Stimulated activated CD8-positive, alpha-beta memory T cell treated with anti-CD3 and anti-CD28 coated beads, Interleukin-15, amount 100 ng/mL, for 4 hours (primary cell): ENCODE results near the gene PLCB2.

Source experiments
- DNase-seq, 2 donors: peaks; one replicate each; pipeline ENCODE4 v3.0.0-alpha.2; 2020; ENCODE audit warnings: low read depth in 2 of 2

Gene PLCB2

DNA sequence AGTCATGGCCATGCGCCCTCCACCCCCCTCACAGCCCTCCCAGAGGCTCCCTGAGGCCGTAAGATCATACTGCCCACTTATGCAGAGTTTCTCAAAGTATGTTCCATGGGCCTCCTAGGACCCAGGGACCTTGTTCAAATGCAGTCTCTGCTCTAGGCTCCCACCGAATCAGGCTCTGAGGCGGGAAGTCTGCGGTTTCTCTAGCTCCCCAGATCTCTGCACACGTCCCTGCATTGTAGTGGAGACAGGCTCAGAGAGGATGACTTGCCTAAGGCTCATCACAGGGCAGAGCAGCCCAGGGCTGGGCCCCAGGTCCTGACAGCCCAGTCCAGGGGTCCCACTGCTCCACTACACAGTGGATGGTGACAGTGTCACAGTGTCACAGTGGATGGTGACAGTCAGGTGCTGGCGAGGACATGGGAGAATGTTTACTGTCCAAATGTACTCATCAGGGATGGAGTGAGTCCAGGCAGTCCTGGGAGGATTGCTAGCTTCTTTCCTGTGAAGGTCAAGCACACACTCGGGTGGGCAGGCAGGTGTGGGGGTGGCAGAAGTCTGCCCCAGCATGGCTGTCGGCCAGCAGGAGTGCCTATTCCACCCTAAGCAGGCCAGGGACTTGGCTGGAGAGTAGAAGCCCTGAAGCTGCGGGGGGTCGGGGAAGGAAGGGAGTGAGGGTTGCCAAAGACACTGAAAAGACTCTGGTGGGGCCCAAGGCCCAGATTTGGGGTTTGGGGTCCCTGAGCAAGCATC is 37.3 kb downstream of the PLCB2 start:
- DNase-seq, result no peak

DNA sequence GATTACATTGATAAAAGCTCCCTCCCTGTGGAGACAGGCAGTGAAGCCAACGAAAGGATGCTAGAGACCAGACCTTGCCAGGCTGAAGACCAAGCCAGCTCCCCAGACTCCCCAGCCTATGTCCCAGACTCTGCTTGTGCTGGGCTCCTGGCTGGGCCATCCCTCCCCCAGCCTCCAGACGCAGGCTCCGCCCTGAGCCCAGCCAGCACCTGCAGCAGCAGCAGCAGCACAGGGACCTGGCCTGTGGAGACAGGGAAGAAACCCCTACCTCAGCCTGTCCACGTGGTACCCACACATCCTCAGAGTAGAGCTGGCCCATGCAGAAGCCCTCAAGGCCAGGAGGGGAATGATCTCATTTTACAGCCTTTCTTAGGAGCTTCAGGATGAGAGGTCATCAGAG is 38.1 kb downstream of the PLCB2 start:
- DNase-seq, result no peak

DNA sequence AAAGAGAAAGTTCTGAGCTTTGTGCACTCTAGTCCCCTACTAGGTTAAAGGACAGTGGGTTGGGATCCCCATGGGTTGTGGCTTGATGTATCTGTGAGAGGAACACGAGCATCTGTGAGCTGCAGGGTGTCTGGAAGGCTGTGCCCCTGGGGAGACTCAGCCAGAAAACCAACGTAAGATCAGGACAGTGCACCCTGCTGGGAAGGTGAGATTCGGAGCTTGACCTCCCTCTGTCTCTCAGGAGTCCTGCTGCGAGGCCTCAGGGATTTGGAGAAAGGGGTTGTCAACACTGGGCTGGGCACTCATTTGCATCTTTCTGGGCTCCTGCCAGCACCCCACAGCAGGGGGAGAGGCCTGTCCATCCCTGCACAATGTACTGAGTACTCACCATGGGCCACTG is 40.1 kb downstream of the PLCB2 start:
- DNase-seq, result no peak

DNA sequence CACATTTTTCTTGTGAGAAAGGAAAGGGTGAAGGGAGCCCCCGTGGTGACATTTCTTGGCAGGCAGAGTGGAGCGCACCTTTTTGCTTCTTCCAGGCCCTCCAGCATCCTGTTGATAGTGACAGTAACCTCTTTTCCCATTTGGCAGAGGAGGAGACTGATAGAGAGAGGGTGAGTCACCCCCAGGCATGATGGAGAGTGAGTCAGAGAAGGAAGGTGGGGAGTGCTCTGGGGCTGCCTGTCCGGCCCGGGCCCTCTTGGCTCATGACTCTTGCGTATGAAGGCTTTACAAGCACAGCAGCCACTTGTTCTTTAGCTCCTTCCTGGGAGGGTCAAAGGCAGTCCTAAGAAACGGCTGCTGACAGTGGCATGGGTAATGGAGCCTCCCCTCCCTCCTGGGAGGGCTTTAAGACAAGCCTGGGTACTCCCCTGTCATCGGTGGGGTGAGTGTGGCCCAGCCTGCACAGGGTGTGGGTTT is 40.9 kb downstream of the PLCB2 start:
- no peak for DNase-seq

DNA sequence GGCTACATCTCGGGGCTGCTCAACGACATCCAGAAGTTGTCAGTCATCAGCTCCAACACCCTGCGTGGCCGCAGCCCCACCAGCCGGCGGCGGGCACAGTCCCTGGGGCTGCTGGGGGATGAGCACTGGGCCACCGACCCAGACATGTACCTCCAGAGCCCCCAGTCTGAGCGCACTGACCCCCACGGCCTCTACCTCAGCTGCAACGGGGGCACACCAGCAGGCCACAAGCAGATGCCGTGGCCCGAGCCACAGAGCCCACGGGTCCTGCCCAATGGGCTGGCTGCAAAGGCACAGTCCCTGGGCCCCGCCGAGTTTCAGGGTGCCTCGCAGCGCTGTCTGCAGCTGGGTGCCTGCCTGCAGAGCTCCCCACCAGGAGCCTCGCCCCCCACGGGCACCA is 41.9 kb downstream of the PLCB2 start:
- no peak for DNase-seq

DNA sequence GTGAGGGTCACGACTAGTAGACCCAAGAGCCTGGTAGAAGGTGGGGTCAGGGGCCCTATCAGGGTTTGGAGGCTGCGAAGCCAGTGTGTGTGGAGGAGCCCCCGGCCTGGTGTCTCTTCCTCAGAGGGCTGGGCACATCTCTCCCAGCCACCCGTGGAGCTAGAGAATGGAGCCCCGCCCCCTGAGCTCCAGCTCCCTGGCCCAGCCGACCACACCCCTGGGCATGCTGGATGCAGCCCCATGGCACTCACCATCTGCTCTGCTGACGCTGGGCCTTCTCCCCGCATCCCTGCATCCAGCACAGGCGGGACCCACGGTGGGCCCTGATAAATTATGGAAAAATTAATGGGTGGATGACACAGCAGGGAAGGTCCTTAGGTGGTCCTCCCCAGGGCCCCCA is 42.4 kb downstream of the PLCB2 start:
- DNase-seq, result no peak

DNA sequence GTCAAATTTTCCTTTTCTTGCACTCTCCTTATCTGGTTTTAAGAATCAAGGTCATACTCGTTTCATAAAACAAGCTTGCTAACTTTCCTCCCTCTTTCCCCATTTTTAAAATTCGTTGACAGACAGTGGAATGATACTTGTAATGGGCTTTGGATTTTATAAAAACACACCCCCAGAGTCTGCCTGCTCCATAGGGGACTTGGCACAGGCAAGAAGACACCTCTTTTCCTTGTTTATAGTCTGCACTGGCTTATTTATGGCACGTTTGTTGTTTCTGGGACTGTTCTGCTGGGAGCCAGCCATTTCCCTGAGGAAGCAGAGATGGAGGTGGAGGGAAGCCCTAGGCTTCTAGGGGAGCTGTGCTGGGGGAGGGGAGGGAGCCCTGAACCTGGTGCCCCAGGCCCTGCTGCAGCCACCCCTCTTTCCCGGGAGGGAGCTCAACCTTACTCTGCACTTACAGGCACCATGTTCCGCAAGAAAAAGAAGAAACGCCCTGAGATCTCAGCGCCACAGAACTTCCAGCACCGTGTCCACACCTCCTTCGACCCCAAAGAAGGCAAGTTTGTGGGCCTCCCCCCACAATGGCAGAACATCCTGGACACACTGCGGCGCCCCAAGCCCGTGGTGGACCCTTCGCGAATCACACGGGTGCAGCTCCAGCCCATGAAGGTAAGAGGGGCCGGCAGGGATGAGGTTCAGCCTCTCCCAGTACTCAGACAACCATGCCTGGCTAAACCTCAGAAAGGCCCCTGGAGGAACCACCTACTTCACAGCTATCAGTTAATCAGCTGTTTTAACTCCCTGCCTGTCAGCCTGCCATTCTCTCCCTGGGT is 43.2 kb downstream of the PLCB2 start:
- DNase-seq, result no peak

DNA sequence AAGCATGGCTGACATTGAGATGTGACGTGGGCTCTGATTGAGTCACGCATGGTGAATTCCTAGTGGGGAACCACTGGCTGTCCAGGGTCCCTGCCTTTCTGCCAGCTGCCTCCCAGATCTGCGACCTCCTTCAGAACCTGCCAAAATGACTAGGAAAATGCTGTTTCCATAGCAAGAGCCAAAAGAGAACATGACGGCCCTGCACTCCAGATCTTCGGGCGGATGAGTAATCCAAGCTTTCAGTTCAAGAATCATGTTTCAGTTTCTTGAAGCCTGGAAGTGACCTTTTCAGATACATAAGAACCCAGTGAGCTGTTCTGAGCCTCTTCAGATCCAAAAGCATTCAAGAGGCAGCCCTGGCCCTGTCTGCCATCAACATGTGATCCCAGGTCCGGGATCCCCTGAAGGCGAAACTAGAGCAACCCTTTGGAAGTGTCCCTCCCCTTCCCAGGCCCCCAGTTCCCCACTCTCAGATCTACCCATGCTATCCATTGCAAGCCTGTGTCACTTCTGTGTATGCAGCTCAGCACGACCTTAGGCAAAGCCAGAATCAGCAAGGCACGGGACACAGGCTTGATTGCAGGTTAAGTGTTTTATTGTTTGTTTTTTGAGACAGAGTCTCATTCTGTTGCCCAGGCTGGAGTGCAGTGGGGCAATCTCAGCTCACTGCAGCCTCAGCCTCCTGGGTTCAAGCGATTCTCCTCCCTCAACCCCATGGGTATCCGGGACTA is 44.5 kb downstream of the PLCB2 start:
- DNase-seq, result no peak

DNA sequence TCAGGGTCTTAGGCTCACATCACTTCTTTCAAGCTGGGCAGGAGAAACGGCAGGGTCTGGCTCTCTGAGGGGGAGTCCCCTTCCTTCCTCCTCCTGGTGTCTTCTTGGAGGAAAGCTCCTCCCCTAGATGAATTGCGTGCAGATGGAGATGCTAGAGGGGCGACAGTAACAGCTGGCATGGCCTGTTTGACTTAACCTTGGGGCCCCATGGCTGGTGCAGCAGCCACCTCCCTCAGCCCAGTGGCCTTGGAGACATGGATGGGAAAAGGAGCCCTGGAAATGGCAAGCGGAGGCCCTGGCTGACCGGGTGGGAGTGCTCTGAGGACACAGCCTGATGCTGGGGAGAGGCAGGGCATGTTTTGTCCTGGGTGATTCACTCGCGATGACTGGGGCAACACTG is 48.7 kb downstream of the PLCB2 start:
- DNase-seq, result no peak

DNA sequence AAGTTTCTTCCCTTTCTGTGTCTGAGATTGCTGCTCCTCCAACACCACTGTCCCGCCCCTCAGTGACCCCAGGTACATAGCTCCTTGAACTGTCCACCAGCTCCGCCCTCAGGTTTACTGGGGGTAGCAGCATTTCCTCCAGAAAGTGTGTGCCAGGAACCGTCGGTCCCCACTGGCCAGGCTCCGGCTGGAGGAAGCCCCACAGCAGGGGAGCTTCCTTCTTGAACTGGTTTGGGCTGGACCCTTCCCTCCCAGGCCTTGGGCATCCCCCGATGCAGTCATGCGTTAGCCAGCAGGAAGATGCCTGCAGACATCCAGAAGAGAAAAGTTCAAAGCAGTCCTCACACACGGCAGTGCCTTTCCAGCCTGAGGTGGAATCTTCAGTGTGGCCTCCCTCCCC is 49.2 kb downstream of the PLCB2 start:
- DNase-seq, result no peak

DNA sequence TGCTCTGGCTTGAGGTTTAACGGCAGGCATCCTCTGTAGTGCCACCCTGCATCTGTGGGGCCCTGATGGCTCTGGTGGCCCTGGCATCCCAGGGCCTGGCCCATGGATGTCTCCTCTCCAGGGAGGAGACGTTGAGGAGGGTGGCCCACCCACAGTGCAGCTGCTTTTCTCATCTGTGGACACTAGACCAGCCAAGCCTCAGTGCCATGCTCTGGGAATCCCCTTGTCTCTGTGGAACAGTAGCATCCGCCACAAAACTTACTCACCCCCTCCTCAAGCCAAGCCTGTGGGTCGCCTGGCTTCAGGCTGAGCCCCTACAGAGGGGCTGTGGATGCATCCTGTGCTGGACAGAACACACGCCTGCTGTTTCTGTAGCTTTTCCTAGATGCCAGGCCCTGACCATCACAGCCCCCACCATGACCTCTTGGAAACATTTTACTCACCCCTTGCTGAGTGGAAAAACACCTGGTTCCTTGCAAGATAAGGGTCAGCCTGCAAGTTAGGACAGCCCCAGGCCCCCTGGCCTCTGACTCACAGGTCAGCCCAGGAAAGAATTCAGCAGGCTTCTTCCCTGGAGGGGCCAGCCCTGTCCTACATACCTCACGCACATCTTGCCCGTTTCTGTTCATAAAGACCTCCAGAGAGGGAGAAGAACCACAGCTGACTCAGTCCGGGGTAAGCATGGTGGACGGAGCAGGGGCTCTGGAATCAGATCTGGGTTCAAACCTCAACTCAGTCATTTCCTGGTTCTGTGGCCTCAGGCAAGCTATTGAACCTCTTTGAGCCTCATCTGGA is 49.9 kb downstream of the PLCB2 start:
- DNase-seq, result no peak

DNA sequence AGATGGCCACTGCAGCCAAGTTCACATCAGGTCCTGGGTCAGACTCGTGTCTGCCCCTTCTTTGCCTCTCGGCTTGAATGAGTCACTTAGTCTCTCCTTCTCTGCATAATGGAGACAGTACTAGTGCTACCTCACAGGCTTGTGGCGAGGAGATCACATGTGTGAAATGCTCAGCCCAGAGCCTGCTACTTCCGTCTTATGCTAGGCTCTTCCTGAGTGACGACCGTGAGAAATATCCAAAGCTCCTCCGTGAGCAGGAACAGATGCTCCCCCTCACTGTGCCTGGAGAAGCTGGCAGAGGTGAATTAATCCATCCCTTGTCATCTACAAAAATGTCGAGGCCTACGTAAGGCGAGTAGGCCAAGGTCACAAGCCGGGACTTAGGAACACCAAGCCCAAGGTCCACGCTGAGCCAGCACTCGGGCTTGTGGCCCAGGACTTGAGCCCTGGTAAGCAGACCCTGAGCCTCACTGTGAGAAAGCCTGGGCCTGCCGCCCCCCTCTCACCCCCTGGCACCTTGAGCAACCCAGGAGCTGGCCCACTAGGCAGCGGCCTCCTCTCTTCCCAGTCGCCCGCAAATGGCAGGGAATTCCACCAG is 51.0 kb downstream of the PLCB2 start:
- DNase-seq, result no peak

DNA sequence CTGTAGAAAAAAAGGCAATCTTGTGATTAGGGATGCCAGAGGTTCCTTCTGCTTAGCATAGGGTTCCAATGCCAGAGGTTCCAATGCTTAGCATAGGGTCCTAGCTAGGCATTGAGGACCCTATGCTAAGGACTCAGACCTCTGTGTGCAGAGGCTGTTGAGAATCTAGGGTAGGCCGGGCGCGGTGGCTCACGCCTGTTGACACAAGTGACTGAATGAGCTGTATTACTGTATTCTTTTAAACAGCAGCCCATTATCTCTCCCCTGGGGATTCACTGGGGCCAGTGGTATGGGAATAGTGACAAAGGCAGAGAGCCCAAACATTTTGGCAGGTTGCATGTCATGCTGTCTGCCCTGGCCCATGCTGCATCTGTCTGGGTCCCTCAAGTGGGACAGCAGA is 52.7 kb downstream of the PLCB2 start:
- DNase-seq, result no peak

DNA sequence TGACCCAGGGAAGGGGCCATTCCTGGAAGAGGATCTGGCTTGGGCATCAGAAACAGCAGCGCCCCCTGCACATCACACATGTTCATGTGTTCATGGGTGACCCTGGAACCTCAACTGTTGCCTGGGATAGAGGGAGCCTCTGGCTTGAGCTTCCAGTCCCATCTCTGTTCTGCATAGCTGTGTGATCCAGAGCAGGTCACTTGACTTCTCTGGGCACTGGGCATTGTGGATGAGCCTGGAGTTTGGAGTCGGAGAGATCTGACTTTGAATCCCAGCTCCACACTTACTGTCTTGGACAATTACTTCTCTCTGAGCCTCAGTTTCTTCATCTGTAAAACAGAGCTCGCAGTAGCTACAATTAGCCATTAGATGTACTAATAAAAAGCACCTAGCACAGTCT is 53.3 kb downstream of the PLCB2 start:
- DNase-seq, result no peak

DNA sequence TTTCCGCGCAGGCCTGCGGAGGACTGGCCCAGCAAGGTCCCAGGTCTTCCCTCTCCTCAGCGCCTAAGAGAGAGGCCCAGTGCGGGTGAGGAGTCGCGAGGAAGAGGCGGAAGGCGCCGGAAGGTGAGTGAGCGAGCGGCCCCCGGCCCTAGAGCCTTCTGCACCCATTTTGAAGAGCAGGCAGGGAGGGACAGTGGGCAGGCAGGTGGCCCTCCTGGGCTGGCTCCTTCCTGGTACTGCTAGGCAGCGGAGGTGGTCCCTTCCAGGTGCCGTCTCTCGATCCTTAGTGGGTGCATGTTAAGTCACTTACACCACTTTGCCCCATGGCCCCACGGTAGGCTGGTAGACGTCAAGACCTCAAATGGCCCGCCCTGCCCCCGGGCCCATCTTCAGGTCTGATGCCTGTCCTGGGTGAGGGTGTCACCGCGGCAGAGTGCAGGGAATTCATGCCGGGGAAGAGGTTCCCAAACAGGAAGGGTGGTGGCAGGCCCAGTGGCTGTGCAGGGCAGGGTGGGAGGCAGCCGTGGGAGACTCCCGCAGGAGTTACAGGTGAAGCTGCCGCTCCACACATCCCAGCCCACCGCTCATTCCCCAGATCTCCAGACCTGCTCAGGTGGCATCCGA is 54.5 kb downstream of the PLCB2 start:
- DNase-seq, result no peak

DNA sequence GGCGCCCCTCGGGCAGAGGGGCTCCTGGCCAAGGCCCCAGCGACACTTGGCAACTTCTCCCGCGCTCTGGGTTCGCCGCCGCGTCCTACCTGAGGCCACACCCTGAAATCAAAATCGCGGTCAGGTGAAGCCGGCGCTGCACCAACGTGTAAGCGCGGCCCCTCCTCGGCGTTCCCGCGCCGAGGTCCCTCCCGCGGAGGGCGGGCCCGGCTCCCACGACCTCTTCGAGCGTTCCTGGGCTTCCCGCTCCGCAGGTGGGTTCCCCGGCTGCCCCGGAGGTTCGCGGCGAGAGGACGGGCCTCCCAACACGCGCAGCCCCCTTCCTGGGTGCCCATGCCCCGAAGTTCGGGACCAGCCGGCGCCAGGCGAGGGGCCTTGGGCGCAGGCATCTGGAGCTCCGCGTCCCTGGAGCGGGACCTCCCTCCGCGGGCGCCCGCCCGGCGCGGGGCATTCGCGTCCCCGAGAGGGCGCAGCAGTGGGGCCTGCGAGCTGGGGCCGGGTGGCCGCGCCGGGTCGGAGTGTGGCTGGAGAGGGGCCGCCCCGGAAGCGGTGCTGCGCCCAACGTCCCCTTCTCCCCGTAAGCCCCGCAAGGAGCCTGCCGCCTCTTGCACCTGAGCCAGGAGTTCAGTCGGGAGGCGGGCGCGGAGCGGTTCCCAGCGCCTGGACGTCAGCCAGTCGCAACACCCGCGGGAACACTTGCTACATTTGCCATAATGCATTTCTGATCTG is 55.1 kb downstream of the PLCB2 start:
- no peak for DNase-seq

DNA sequence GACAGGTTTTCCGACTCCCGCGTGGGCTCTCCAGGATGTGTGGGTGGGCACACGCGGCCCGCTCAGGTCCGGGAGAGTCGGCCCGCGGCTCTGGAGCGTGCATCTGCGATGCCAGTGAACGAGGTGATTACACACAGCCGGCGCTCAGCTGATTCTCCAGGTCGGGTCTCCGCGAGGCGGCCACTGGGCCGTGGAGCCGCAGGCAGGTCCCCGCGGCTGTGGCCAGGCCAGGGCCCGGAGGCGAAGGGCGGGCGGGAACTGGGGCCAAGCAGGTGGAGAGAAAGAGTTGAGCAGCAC is 55.6 kb downstream of the PLCB2 start:
- no peak for DNase-seq

DNA sequence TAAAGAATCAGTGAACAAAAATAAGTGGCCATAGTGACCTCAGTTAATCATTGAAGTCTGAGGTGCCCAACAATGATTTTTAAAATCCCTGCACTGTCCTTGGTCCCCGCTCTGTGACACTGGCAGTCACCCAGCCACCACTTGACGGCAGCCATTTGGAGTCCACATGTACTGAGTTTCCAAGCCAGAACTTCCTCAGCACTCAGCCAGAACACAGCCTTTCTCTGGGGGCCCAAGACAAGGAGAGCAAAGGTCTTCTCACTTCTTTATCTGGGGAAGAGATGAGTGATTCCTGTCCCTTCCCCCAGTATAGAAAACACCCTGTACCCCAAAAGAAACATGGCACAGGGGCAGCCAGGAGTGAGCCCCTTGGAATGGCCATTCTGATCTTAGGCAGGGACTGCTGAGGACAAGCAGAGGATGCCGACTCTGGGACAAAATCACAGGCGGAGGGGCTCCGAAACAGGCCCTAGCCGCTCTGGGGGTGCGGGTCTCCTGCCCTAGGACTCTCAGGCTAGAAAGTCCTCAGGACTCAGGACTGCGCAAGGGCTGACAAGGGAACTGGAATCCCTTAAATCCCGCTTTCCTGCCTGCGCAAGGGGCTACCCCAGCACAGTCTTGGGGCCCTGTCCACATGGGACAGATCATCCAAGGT is 56.1 kb downstream of the PLCB2 start:
- DNase-seq, result no peak

DNA sequence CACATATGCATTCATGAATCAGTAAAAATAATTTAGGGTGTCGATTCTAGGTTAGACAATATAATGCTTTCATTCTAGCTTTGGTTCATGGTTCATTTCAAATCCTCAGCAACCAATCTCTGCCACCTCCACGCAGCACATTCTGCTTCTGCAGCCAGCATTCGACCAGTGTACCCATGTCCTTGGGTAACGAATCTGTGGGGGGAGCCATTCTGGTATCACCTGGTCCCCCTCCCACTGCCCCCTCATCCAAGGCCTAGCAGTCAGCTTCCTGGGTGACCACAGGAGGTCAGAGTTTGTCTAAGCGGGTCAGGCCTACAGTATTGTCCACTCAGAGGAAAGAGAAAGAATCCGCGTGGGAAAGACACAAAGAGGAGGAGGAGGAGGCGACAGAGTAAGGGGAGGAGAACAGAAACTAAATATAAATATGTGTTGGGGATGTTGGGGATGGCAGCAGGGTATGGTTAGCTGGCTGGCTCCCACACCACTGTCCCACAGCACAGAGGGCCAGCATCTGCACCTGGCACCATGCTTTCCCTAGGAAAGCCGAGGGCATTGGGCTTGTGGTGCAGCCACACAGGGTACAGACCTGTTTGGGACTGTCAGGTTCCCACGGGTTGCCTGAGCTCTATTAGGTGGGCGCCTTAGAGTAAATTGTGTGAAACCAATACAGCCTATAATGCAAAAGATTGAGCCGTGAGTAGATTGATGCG is 56.8 kb downstream of the PLCB2 start:
- DNase-seq, result no peak
